ENCODE measurements around the gene CYP2A7.
"Not testable (repeated sequence)": the region's sequence is repeated elsewhere in the genome, so short reads cannot be mapped to it uniquely, and the experiment has no call there.

CYP2A7 gene

GRCh38 chr19:40825460-40826095 lies 56.5 kb downstream of the CYP2A7 start:
- H3K4me1 ChIP-seq (ENCODE audit: control insufficient read depth, insufficient read depth, low read length); H3K9me3 ChIP-seq (ENCODE audit: control insufficient read depth, insufficient read depth, low read depth, low read length); H3K4me3 ChIP-seq (ENCODE audit: low read depth, low read length); H3K27ac ChIP-seq (ENCODE audit: extremely low read depth, low read depth, low read length): not testable (repeated sequence)
- ChIA-PET POLR2A (interaction anchor here (0.6 kb wide), 1 partner anchor 452 kb away, joined by 6 read pairs; no protein-coding TSS in a partner anchor), CTCF (interaction anchor here (1.0 to 7.8 kb wide), 2 partner anchors 19 to 90 kb away, joined by 5 to 77 read pairs; no protein-coding TSS in a partner anchor)
- peaks cover 9 to 14% of the 10 kb centered on the region in 2 experiments; a peak in 2 of 3 replicates for H3K36me3 ChIP-seq (ENCODE audit: control insufficient read depth in 2 of 2, insufficient read depth in 1 of 2, low read length in 2 of 2)
- TF ChIP-seq KLF1 (tag by site-specific recombination; IDR thresholded peaks at IDR 0.05) (peak; percentile 97), ZNF544 (tag by site-specific recombination; IDR thresholded peaks at IDR 0.05) (peak; percentile 31; the same call in 1 of the 2 replicates), ZNF791 (tag by site-specific recombination; IDR thresholded peaks at IDR 0.05) (0 out of 2 replicates have a peak, but pooled peaks have one; percentile 71), ZNF670 (tag by site-specific recombination; IDR thresholded peaks at IDR 0.05; ENCODE audit: low read depth) (peak; percentile 59; the same call in 1 of the 2 replicates), OVOL3 (tag by site-specific recombination; IDR thresholded peaks at IDR 0.05) (peak; percentile 43; the same call in 1 of the 2 replicates), AEBP2 (tag by site-specific recombination; IDR thresholded peaks at IDR 0.05; ENCODE audit: borderline replicate concordance) (0 out of 2 replicates have a peak, but pooled peaks have one; percentile 70), ZBTB20 (tag by site-specific recombination; IDR thresholded peaks at IDR 0.05) (peak; percentile 55; the same call in 1 of the 2 replicates), ZSCAN5A (tag by site-specific recombination; IDR thresholded peaks at IDR 0.05) (peak; percentile 66; the same call in 1 of the 2 replicates), ZNF707 (tag by site-specific recombination; IDR thresholded peaks at IDR 0.05) (peak; percentile 20; the same call in 1 of the 2 replicates), ZNF785 (tag by site-specific recombination; IDR thresholded peaks at IDR 0.05) (peak; percentile 63; the same call in 1 of the 2 replicates), ZNF391 (tag by site-specific recombination; IDR thresholded peaks at IDR 0.05; ENCODE audit: borderline replicate concordance, low read depth) (0 out of 2 replicates have a peak, but pooled peaks have one; percentile 38), ZNF514 (tag by site-specific recombination; IDR thresholded peaks at IDR 0.05) (peak; percentile 45; the same call in 1 of the 2 replicates), KLF17 (tag by site-specific recombination; IDR thresholded peaks at IDR 0.05) (0 out of 2 replicates have a peak, but pooled peaks have one; percentile 34), ZNF639 (tag by site-specific recombination; IDR thresholded peaks at IDR 0.05) (peak; percentile 56; the same call in 1 of the 2 replicates), ZNF18 (tag by site-specific recombination; IDR thresholded peaks at IDR 0.05) (0 out of 2 replicates have a peak, but pooled peaks have one; percentile 33), ZNF121 (tag by site-specific recombination; IDR thresholded peaks at IDR 0.05) (peak; percentile 93), ZSCAN23 (tag by site-specific recombination; IDR thresholded peaks at IDR 0.05) (peak; percentile 74; the same call in 1 of the 2 replicates), ZNF239 (tag by site-specific recombination; IDR thresholded peaks at IDR 0.05) (peak; percentile 89; the same call in 1 of the 2 replicates), ZNF266 (tag by site-specific recombination; IDR thresholded peaks at IDR 0.05; ENCODE audit: low read depth) (0 out of 2 replicates have a peak, but pooled peaks have one; percentile 8), ZNF23 (tag by site-specific recombination; IDR thresholded peaks at IDR 0.05; ENCODE audit: borderline replicate concordance) (peak; percentile 11; the same call in 1 of the 2 replicates), ZNF280C (tag by site-specific recombination; IDR thresholded peaks at IDR 0.05) (peak; percentile 94; the same call in 1 of the 2 replicates)
